K562 (cell line): ENCODE data around the gene CCDC141.

Experiments
- CBX5 ChIP-seq: IDR thresholded peaks from 2 replicates; pipeline ENCODE4 v1.6.1; 2014; ENCODE audit warnings: low read depth, borderline replicate concordance
- FOXA3 ChIP-seq, 2 experiments: fragments of 450-650 bp in 1 of 2; sonication (generic) in 1 of 2; formaldehyde crosslinking; IDR thresholded peaks in 1 of 2; conservative IDR thresholded peaks in 1 of 2; 2 replicates each; pipeline versions ENCODE4 v1.4.0 to v1.8.0; 2020 to 2022; ENCODE audit warnings: mild to moderate bottlenecking in 2 of 2, missing genetic modification reagents in 1 of 2
- FOXJ2 ChIP-seq: fragments of 200-800 bp; sonication (Bioruptor generic); IDR thresholded peaks from 2 replicates; pipeline ENCODE4 v1.6.1; 2016; ENCODE audit warnings: missing genetic modification characterization, missing compliant biosample characterization
- FOXJ3 ChIP-seq: sonication (generic); formaldehyde crosslinking; IDR thresholded peaks from 2 replicates; pipeline ENCODE4 v1.4.0; 2020; ENCODE audit warnings: mild to moderate bottlenecking, missing genetic modification reagents
- HNRNPK ChIP-seq: fragments of 200-400 bp; formaldehyde crosslinking; IDR thresholded peaks from one replicate; pipeline ENCODE4 v1.6.1; 2018; ENCODE audit warnings: mild to moderate bottlenecking, low read depth, low read length; ENCODE audit not compliant: poor library complexity, severe bottlenecking
- MAFF ChIP-seq: IDR thresholded peaks from 2 replicates; pipeline ENCODE4 v1.6.1; 2012; ENCODE audit warnings: low read length, improper control_type of control experiment
- NCOA4 ChIP-seq: fragments of 450-650 bp; IDR thresholded peaks from 2 replicates; pipeline ENCODE4 v1.6.1; 2018; ENCODE audit warnings: mild to moderate bottlenecking; ENCODE audit not compliant: partially characterized antibody
- POLR2AphosphoS5 ChIP-seq: IDR thresholded peaks from 2 replicates; pipeline ENCODE4 v1.6.1; 2011; ENCODE audit warnings: mild to moderate bottlenecking, low read depth, low read length, moderate library complexity; ENCODE audit not compliant: control insufficient read depth, insufficient read depth
- SIN3A ChIP-seq, 2 experiments: fragments of 150-350 bp in 1 of 2; IDR thresholded peaks; 2 replicates each; pipeline ENCODE4 v1.6.1; 2011 to 2016; ENCODE audit warnings: borderline replicate concordance in 2 of 2, low read depth in 2 of 2, low read length in 2 of 2, mild to moderate bottlenecking in 2 of 2, moderate library complexity in 2 of 2; ENCODE audit not compliant: control insufficient read depth in 1 of 2
- SNRNP70 ChIP-seq: fragments of 200-400 bp; formaldehyde crosslinking; optimal IDR thresholded peaks from 2 replicates; pipeline ENCODE3; 2017; ENCODE audit warnings: low read depth, low read length
- SPI1 ChIP-seq: IDR thresholded peaks from 2 replicates; pipeline ENCODE4 v1.6.1; 2011; ENCODE audit warnings: low read depth, low read length, control low read depth, borderline replicate concordance
- TEAD2 ChIP-seq: fragments of 450-650 bp; IDR thresholded peaks from 2 replicates; pipeline ENCODE4 v1.6.1; 2016; ENCODE audit warnings: missing genetic modification characterization, control low read depth, missing compliant biosample characterization
- TF ChIP-seq, protein P1 (sequence below), 3 experiments: IDR thresholded peaks in 2 of 3; conservative IDR thresholded peaks in 1 of 3; 2 replicates each; pipeline ENCODE4 v1.5.1; 2011 to 2012; ENCODE audit warnings: low read length in 3 of 3, mild to moderate bottlenecking in 3 of 3, control low read depth in 2 of 3, improper control_type of control experiment in 1 of 3, inconsistent platforms in 1 of 3, low read depth in 1 of 3, mixed read lengths in 1 of 3, moderate library complexity in 1 of 3; ENCODE audit not compliant: insufficient read depth in 2 of 3
- TF ChIP-seq, protein P2 (sequence below): sonication (generic); formaldehyde crosslinking; IDR thresholded peaks from 2 replicates; pipeline ENCODE4 v1.5.0; 2020; ENCODE audit warnings: missing genetic modification reagents

DNA sequence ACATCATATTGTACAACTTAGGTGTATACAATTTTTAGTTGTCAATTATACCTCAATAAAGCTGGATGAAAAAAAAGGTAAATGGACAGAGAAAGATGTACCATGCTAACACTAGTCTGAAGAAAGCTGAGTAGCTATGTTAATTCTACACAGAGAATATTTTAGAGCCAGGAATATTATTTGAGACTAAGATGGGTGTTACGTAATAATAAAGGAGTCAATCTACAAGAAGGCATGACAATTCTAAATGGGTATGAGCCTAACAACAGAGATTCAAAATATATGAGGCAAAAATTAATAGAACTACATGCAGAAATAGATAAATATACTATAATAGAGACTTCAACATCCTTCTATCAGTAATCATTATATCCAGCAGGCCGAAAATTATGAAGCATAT lies 69.1 kb downstream of the CCDC141 start:
- TF ChIP-seq HNRNPK (no peak), CBX5 (no peak), POLR2AphosphoS5 (no peak), FOXA3 (CRISPR knock-in tag; conservative IDR thresholded peaks at IDR 0.05 in 1 of 2, IDR thresholded peaks at IDR 0.05 in 1 of 2) (no peak), SIN3A (IDR thresholded peaks at IDR 0.05; ENCODE audit: borderline replicate concordance in 2 of 2, control insufficient read depth in 1 of 2, low read depth in 2 of 2, low read length in 2 of 2) (no peak), SPI1 (no peak), TEAD2 (no peak), SNRNP70 (no peak), MAFF (no peak), FOXJ3 (CRISPR knock-in tag) (no peak), NCOA4 (no peak), FOXJ2 (tag) (no peak)
- TF ChIP-seq, protein P1, sequence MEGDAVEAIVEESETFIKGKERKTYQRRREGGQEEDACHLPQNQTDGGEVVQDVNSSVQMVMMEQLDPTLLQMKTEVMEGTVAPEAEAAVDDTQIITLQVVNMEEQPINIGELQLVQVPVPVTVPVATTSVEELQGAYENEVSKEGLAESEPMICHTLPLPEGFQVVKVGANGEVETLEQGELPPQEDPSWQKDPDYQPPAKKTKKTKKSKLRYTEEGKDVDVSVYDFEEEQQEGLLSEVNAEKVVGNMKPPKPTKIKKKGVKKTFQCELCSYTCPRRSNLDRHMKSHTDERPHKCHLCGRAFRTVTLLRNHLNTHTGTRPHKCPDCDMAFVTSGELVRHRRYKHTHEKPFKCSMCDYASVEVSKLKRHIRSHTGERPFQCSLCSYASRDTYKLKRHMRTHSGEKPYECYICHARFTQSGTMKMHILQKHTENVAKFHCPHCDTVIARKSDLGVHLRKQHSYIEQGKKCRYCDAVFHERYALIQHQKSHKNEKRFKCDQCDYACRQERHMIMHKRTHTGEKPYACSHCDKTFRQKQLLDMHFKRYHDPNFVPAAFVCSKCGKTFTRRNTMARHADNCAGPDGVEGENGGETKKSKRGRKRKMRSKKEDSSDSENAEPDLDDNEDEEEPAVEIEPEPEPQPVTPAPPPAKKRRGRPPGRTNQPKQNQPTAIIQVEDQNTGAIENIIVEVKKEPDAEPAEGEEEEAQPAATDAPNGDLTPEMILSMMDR (IDR thresholded peaks at IDR 0.05 in 2 of 3, conservative IDR thresholded peaks at IDR 0.05 in 1 of 3; ENCODE audit: insufficient read depth in 2 of 3, low read depth in 1 of 3, low read length in 3 of 3): no peak
- TF ChIP-seq, protein P2, sequence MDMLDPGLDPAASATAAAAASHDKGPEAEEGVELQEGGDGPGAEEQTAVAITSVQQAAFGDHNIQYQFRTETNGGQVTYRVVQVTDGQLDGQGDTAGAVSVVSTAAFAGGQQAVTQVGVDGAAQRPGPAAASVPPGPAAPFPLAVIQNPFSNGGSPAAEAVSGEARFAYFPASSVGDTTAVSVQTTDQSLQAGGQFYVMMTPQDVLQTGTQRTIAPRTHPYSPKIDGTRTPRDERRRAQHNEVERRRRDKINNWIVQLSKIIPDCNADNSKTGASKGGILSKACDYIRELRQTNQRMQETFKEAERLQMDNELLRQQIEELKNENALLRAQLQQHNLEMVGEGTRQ (CRISPR knock-in tag): no peak
